BLaER1 (cell line): ENCODE data around the gene TRIM63.

Source experiments
- H3K27ac ChIP-seq: shearing (Covaris generic); formaldehyde crosslinking; 2 replicates; pipeline ENCODE4 v1.8.1; 2022
- H3K27me3 ChIP-seq: shearing (Covaris generic); formaldehyde crosslinking; 2 replicates; pipeline ENCODE4 v1.8.1; 2022
- H3K36me3 ChIP-seq: shearing (Covaris generic); formaldehyde crosslinking; 2 replicates; pipeline ENCODE4 v1.8.1; 2022
- H3K4me1 ChIP-seq: shearing (Covaris generic); formaldehyde crosslinking; 2 replicates; pipeline ENCODE4 v1.8.1; 2022
- H3K4me2 ChIP-seq: shearing (Covaris generic); formaldehyde crosslinking; 2 replicates; pipeline ENCODE4 v1.8.1; 2022
- H3K4me3 ChIP-seq: shearing (Covaris generic); formaldehyde crosslinking; 2 replicates; pipeline ENCODE4 v1.8.1; 2022
- H3K9ac ChIP-seq: shearing (Covaris generic); formaldehyde crosslinking; 2 replicates; pipeline ENCODE4 v1.8.1; 2022
- H3K9me3 ChIP-seq: shearing (Covaris generic); formaldehyde crosslinking; 2 replicates; pipeline ENCODE4 v1.8.1; 2022
- H4K20me1 ChIP-seq: shearing (Covaris generic); formaldehyde crosslinking; 2 replicates; pipeline ENCODE4 v1.8.1; 2022
- Cebpa-rat ChIP-seq: shearing (Covaris generic); IDR thresholded peaks from 2 replicates; pipeline ENCODE4 v1.8.1; 2022

The TRIM63 gene

GRCh38 chr1:26019641-26020315 is 47.7 kb downstream of the TRIM63 start:
- H3K4me1 ChIP-seq = peaks cover 86% of the 10 kb centered on the region
- no peak overlapping the region for H3K27ac ChIP-seq
- TF ChIP-seq Cebpa-rat = no peak

GRCh38 chr1:26017606-26018005 is 49.8 kb downstream of the TRIM63 start:
- no peaks in the 10 kb centered on the region for H3K36me3 ChIP-seq
- no peaks in the 10 kb centered on the region for H3K27me3 ChIP-seq
- H3K4me2 ChIP-seq = peak overlapping the region; percentile 74
- peak overlapping the region; percentile 11; the same call in 1 of the 2 replicates for H3K9ac ChIP-seq
- peak overlapping the region; percentile 32; the same call in 1 of the 2 replicates for H3K27ac ChIP-seq
- TF ChIP-seq Cebpa-rat = no peak
- no peak overlapping the region for H3K4me3 ChIP-seq
- no peaks in the 10 kb centered on the region for H3K9me3 ChIP-seq
- peaks cover 73% of the 10 kb centered on the region for H3K4me1 ChIP-seq
- H4K20me1 ChIP-seq = no peaks in the 10 kb centered on the region

More at GRCh38 chr1:26019641-26020315, 47.7 kb downstream of the TRIM63 start:
- no peaks in the 10 kb centered on the region for H3K9me3 ChIP-seq
- H3K27me3 ChIP-seq = no peaks in the 10 kb centered on the region
- H3K9ac ChIP-seq = no peak overlapping the region
- no peak overlapping the region for H3K4me3 ChIP-seq
- H3K36me3 ChIP-seq = no peaks in the 10 kb centered on the region
- no peaks in the 10 kb centered on the region for H4K20me1 ChIP-seq
- peak overlapping the region; percentile 95 for H3K4me2 ChIP-seq

- peak overlapping the region; percentile 74 for H3K4me2 ChIP-seq
- H3K4me3 ChIP-seq = no peak overlapping the region
- H3K36me3 ChIP-seq = no peaks in the 10 kb centered on the region
- H3K4me1 ChIP-seq = peaks cover 67% of the 10 kb centered on the region
- H3K9me3 ChIP-seq = no peaks in the 10 kb centered on the region
- peak overlapping the region; percentile 11; the same call in 1 of the 2 replicates for H3K9ac ChIP-seq
- no peaks in the 10 kb centered on the region for H4K20me1 ChIP-seq
- H3K27me3 ChIP-seq = no peaks in the 10 kb centered on the region
- peak overlapping the region; percentile 32; the same call in 1 of the 2 replicates for H3K27ac ChIP-seq
- TF ChIP-seq Cebpa-rat = no peak
These were observed 50.4 kb downstream of the TRIM63 start for GRCh38 chr1:26016953-26017545.

GRCh38 chr1:26016258-26016952 is 51.0 kb downstream of the TRIM63 start:
- H3K27ac ChIP-seq = peak overlapping the region; percentile 51; the same call in 1 of the 2 replicates
- H3K27me3 ChIP-seq = no peaks in the 10 kb centered on the region
- H3K4me2 ChIP-seq = peak overlapping the region; percentile 74
- no peaks in the 10 kb centered on the region for H3K36me3 ChIP-seq
- no peak for TF ChIP-seq Cebpa-rat
- no peaks in the 10 kb centered on the region for H4K20me1 ChIP-seq
- H3K9ac ChIP-seq = no peak overlapping the region
- peaks cover 61% of the 10 kb centered on the region for H3K4me1 ChIP-seq
- H3K4me3 ChIP-seq = no peak overlapping the region
- H3K9me3 ChIP-seq = no peaks in the 10 kb centered on the region

- TF ChIP-seq Cebpa-rat = peak; percentile 99
- Histone ChIP-seq H3K9me3 (no peaks in the 10 kb centered on the region), H3K27me3 (no peaks in the 10 kb centered on the region), H3K4me1 (peaks cover 50% of the 10 kb centered on the region), H3K27ac (peak overlapping the region; percentile 51), H4K20me1 (no peaks in the 10 kb centered on the region), H3K36me3 (no peaks in the 10 kb centered on the region), H3K4me2 (peak overlapping the region; percentile 74), H3K9ac (no peak overlapping the region), H3K4me3 (no peak overlapping the region)
These were observed 52.1 kb downstream of the TRIM63 start for GRCh38 chr1:26015358-26015757.

- H3K27ac ChIP-seq = no peak overlapping the region
- no peaks in the 10 kb centered on the region for H3K9me3 ChIP-seq
- no peak overlapping the region for H3K4me3 ChIP-seq
- TF ChIP-seq Cebpa-rat = no peak
- H3K27me3 ChIP-seq = no peaks in the 10 kb centered on the region
- H4K20me1 ChIP-seq = no peaks in the 10 kb centered on the region
- H3K4me1 ChIP-seq = peaks cover 43% of the 10 kb centered on the region
- H3K4me2 ChIP-seq = no peak overlapping the region
- H3K9ac ChIP-seq = no peak overlapping the region
- H3K36me3 ChIP-seq = no peaks in the 10 kb centered on the region
These were observed 53.3 kb downstream of the TRIM63 start for GRCh38 chr1:26014179-26014578.

- H3K27me3 ChIP-seq = no peaks in the 10 kb centered on the region
- H3K4me1 ChIP-seq = peaks cover 45% of the 10 kb centered on the region
- no peak overlapping the region for H3K27ac ChIP-seq
- H3K9me3 ChIP-seq = no peaks in the 10 kb centered on the region
- no peak overlapping the region for H3K4me3 ChIP-seq
- H3K4me2 ChIP-seq = no peak overlapping the region
- H4K20me1 ChIP-seq = no peaks in the 10 kb centered on the region
- H3K36me3 ChIP-seq = no peaks in the 10 kb centered on the region
- no peak for TF ChIP-seq Cebpa-rat
- H3K9ac ChIP-seq = no peak overlapping the region
These were observed 54.6 kb downstream of the TRIM63 start for GRCh38 chr1:26012864-26013263.

- Histone ChIP-seq H3K9me3 (no peaks in the 10 kb centered on the region), H3K4me3 (no peak overlapping the region), H3K9ac (no peak overlapping the region), H3K4me1 (peaks cover 37% of the 10 kb centered on the region), H4K20me1 (no peaks in the 10 kb centered on the region), H3K4me2 (no peak overlapping the region), H3K27me3 (no peaks in the 10 kb centered on the region), H3K27ac (no peak overlapping the region), H3K36me3 (no peaks in the 10 kb centered on the region)
- TF ChIP-seq Cebpa-rat = no peak
These were observed 56.6 kb downstream of the TRIM63 start for GRCh38 chr1:26010825-26011224.

GRCh38 chr1:26009796-26010447 is 57.5 kb downstream of the TRIM63 start:
- H3K27ac ChIP-seq = no peak overlapping the region
- H3K4me1 ChIP-seq = peaks cover 28% of the 10 kb centered on the region
- no peak for TF ChIP-seq Cebpa-rat
- H4K20me1 ChIP-seq = no peaks in the 10 kb centered on the region
- no peak overlapping the region for H3K4me3 ChIP-seq
- H3K9ac ChIP-seq = no peak overlapping the region
- H3K36me3 ChIP-seq = no peaks in the 10 kb centered on the region
- H3K9me3 ChIP-seq = no peaks in the 10 kb centered on the region
- no peaks in the 10 kb centered on the region for H3K27me3 ChIP-seq
- no peak overlapping the region for H3K4me2 ChIP-seq
